Sigmoid colon (tissue), 4 donors: ENCODE data around the gene CENPF.

Experiments
- EP300 ChIP-seq, 4 donors: sonication (generic); formaldehyde crosslinking; IDR thresholded peaks; one replicate each; pipeline ENCODE4 v1.6.1; 2017; ENCODE audit warnings: antibody characterized with exemption in 4 of 4
- POLR2A ChIP-seq, 2 donors: fragments of 450-650 bp; IDR thresholded peaks; one replicate each; pipeline ENCODE4 v1.6.1; 2016; ENCODE audit warnings: antibody characterized with exemption in 2 of 2, mild to moderate bottlenecking in 2 of 2, moderate library complexity in 2 of 2
- POLR2AphosphoS5 ChIP-seq, 4 donors: sonication (generic); formaldehyde crosslinking; IDR thresholded peaks; one replicate each; pipeline ENCODE4 v1.6.1; 2017; ENCODE audit warnings: antibody characterized with exemption in 4 of 4
- TF ChIP-seq, protein P1 (sequence below), 4 experiments: fragments of 450-650 bp in 3 of 4; fragments of 200-600 bp in 1 of 4; IDR thresholded peaks; one replicate each; pipeline ENCODE4 v1.5.1; 2016 to 2019; ENCODE audit warnings: antibody characterized with exemption in 4 of 4, mild to moderate bottlenecking in 3 of 4, moderate library complexity in 2 of 4

DNA sequence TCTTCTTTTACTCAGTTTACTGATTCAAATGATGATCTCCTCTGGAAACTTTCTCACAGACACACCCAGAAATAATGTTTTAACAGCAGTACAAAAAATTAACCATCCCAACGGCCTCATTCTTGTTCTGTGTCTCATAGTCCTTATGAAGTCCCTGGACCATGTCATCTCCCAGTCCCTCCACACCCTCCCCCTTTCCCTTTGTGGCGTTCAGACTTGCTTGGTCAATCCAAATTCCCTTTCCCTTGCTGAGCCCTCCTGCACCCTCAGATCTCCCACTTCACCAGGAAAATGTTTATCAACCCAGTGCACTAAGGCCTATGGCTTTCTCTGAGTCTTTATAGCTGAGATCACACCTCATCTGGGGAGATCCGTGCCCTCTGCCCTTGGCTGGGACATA is 85.9 kb downstream of the CENPF start:
- TF ChIP-seq, protein P1, sequence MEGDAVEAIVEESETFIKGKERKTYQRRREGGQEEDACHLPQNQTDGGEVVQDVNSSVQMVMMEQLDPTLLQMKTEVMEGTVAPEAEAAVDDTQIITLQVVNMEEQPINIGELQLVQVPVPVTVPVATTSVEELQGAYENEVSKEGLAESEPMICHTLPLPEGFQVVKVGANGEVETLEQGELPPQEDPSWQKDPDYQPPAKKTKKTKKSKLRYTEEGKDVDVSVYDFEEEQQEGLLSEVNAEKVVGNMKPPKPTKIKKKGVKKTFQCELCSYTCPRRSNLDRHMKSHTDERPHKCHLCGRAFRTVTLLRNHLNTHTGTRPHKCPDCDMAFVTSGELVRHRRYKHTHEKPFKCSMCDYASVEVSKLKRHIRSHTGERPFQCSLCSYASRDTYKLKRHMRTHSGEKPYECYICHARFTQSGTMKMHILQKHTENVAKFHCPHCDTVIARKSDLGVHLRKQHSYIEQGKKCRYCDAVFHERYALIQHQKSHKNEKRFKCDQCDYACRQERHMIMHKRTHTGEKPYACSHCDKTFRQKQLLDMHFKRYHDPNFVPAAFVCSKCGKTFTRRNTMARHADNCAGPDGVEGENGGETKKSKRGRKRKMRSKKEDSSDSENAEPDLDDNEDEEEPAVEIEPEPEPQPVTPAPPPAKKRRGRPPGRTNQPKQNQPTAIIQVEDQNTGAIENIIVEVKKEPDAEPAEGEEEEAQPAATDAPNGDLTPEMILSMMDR (IDR thresholded peaks at IDR 0.05): no peak
- TF ChIP-seq EP300 (IDR thresholded peaks at IDR 0.05) (no peak), POLR2A (IDR thresholded peaks at IDR 0.05) (no peak), POLR2AphosphoS5 (IDR thresholded peaks at IDR 0.05) (no peak)
